AG04450 (cell line): ENCODE measurements around the gene OBSCN. TPM values are rescaled to one million over a fixed set of nuclear protein-coding genes. Genes with fewer than 3 reads are reported as not detected.
A peak's percentile ranks its signal among the peaks of the same experiment; 100 is the strongest.

ENCODE experiments used
- CTCF ChIA-PET: fragments of 300-600, 350-600 bp; formaldehyde crosslinking; extraction: SDS; loops from one replicate; lab custom pipeline; 2022; ENCODE audit warnings: antibody characterized with exemption, inconsistent platforms; lab: Charles Lee
- POLR2A ChIA-PET: fragments of 350-600 bp; formaldehyde crosslinking; extraction: SDS; loops from one replicate; lab custom pipeline; 2021; ENCODE audit warnings: antibody characterized with exemption, inconsistent platforms; lab: Yijun Ruan, JAX
- DNase-seq: peaks from one replicate; pipeline ENCODE4 v3.0.0-alpha.2; 2011; ENCODE audit warnings: low read depth, low spot score
- H3K27ac ChIP-seq: one replicate; pipeline ENCODE4 v1.5.1; 2012; ENCODE audit warnings: low read depth, low read length, control low read depth
- H3K27me3 ChIP-seq: one replicate; pipeline ENCODE4 v1.6.0; 2012; ENCODE audit warnings: low read length; ENCODE audit not compliant: control insufficient read depth, insufficient read depth
- H3K4me3 ChIP-seq: 2 replicates; pipeline ENCODE4 v1.5.1; 2011; ENCODE audit warnings: mild to moderate bottlenecking, low read depth, low read length, control low read depth
- H3K9me3 ChIP-seq: 2 replicates; pipeline ENCODE4 v1.5.1; 2012; ENCODE audit warnings: low read length; ENCODE audit not compliant: control insufficient read depth, insufficient read depth
- CTCF ChIP-seq: IDR thresholded peaks from 2 replicates; pipeline ENCODE4 v1.5.1; 2011; ENCODE audit warnings: low read depth, low read length, control low read depth, inconsistent platforms
- polyA plus RNA-seq: library from polyadenylated mRNA; depleted of rRNA; stranded (reverse); fragments of >200 nt; gene quantifications from 2 replicates; pipeline ENCODE4 v1.2.3, GENCODE V29; 2011

Gene OBSCN
- polyA plus RNA-seq, 1 experiment: 3.9 TPM

- H3K4me3 ChIP-seq: no peak overlapping the region
- no peak for DNase-seq
- no peak for TF ChIP-seq CTCF
- no peaks in the 10 kb centered on the region for H3K27me3 ChIP-seq
- H3K27ac ChIP-seq: no peak overlapping the region
- ChIA-PET POLR2A (no interaction called here), CTCF (no interaction called here)
- H3K9me3 ChIP-seq: no peaks in the 10 kb centered on the region; the same call in 1 of the 2 replicates
These were observed 66.0 kb downstream of the OBSCN start for GRCh38 chr1:228273720-228274451.

GRCh38 chr1:228274452-228275178 is 66.8 kb downstream of the OBSCN start:
- H3K9me3 ChIP-seq: no peaks in the 10 kb centered on the region; the same call in 1 of the 2 replicates
- peak overlapping the region; percentile 70; the same call in 1 of the 2 replicates for H3K4me3 ChIP-seq
- no peak for DNase-seq
- no peak overlapping the region for H3K27ac ChIP-seq
- ChIA-PET CTCF (interaction anchor here (1.0 kb wide), 1 partner anchor 61 kb away, joined by 4 read pairs; no protein-coding TSS in a partner anchor), POLR2A (no interaction called here)
- H3K27me3 ChIP-seq: no peaks in the 10 kb centered on the region
- no peak for TF ChIP-seq CTCF

GRCh38 chr1:228275179-228275429 is 67.3 kb downstream of the OBSCN start:
- POLR2A ChIA-PET: no interaction called here
- Histone ChIP-seq H3K27ac (no peak overlapping the region), H3K9me3 (no peaks in the 10 kb centered on the region; the same call in 1 of the 2 replicates), H3K27me3 (no peaks in the 10 kb centered on the region), H3K4me3 (peak overlapping the region; percentile 70)
- no peak for DNase-seq
- CTCF ChIA-PET: interaction anchor here (1.0 kb wide), 1 partner anchor 61 kb away, joined by 4 read pairs; no protein-coding TSS in a partner anchor
- no peak for TF ChIP-seq CTCF

- DNase-seq: peak; percentile 45
- no peaks in the 10 kb centered on the region for H3K27me3 ChIP-seq
- POLR2A ChIA-PET: interaction anchor here (0.5 kb wide), 1 partner anchor 101 kb away, joined by 3 read pairs; no protein-coding TSS in a partner anchor
- no peak overlapping the region for H3K27ac ChIP-seq
- TF ChIP-seq CTCF: no peak
- peak overlapping the region; percentile 70 for H3K4me3 ChIP-seq
- no peaks in the 10 kb centered on the region; the same call in 1 of the 2 replicates for H3K9me3 ChIP-seq
- CTCF ChIA-PET: interaction anchor here (1.0 kb wide), 1 partner anchor 62 kb away, joined by 4 read pairs; no protein-coding TSS in a partner anchor
These were observed 67.8 kb downstream of the OBSCN start for GRCh38 chr1:228275430-228276173.
